ENCODE results near the gene NPAT.

- no peak for TF ChIP-seq USF2 (CRISPR knock-in tag; IDR thresholded peaks at IDR 0.05)
- TF ChIP-seq CREB1 (IDR thresholded peaks at IDR 0.05) = no peak
- TF ChIP-seq CREB1 (CRISPR knock-in tag; IDR thresholded peaks at IDR 0.05) = no peak
- TF ChIP-seq POLR2A (conservative IDR thresholded peaks at IDR 0.05) = no peak
- no peak for TF ChIP-seq WHSC1 (IDR thresholded peaks at IDR 0.05; ENCODE audit: low read length)
- TF ChIP-seq CTCF (IDR thresholded peaks at IDR 0.05 in 2 of 3, conservative IDR thresholded peaks at IDR 0.05 in 1 of 3; ENCODE audit: insufficient read depth in 2 of 3, low read depth in 1 of 3, low read length in 3 of 3) = peak; percentile 47 to 79 (median 47); a peak in 4 of 6 replicates
- no peak for TF ChIP-seq NKRF (IDR thresholded peaks at IDR 0.05; ENCODE audit: borderline replicate concordance)
- TF ChIP-seq ZC3H4 (CRISPR knock-in tag; IDR thresholded peaks at IDR 0.05; ENCODE audit: borderline replicate concordance) = no peak
- peak; percentile 61; the same call in 1 of the 2 replicates for TF ChIP-seq REST (IDR thresholded peaks at IDR 0.05; ENCODE audit: borderline replicate concordance)
- no peak for TF ChIP-seq REST (CRISPR knock-in tag; IDR thresholded peaks at IDR 0.05; ENCODE audit: low read depth)
Measured at GRCh38 chr11:108117746-108118371, 104.6 kb downstream of the NPAT start.

All from K562 (cell line).